Smooth muscle cell (in vitro differentiated cells): ENCODE measurements around the gene APCDD1. TPM values are rescaled to one million over a fixed set of nuclear protein-coding genes. Genes with fewer than 3 reads are reported as not detected.

ENCODE experiments used
- DNase-seq: peaks from one replicate; lab custom pipeline; 2025; ENCODE audit not compliant: unreplicated experiment; lab: John Stamatoyannopoulos, UW
- H2AFZ ChIP-seq: fragments of 200-600 bp; sonication (generic); 2 replicates; pipeline ENCODE4 v1.6.0; 2016; ENCODE audit warnings: antibody characterized with exemption, low read depth, mild to moderate bottlenecking
- H3F3A ChIP-seq: fragments of 200-600 bp; sonication (generic); 2 replicates; pipeline ENCODE4 v1.6.0; 2017; ENCODE audit warnings: antibody characterized with exemption, low read depth
- H3K27ac ChIP-seq: fragments of 200-600 bp; sonication (generic); 2 replicates; pipeline ENCODE4 v1.5.1; 2016; ENCODE audit warnings: low read depth, mild to moderate bottlenecking
- H3K27me3 ChIP-seq: fragments of 200-600 bp; sonication (generic); 2 replicates; pipeline ENCODE4 v1.6.1; 2016; ENCODE audit warnings: low read depth, mild to moderate bottlenecking
- H3K36me3 ChIP-seq: fragments of 200-600 bp; sonication (generic); 2 replicates; pipeline ENCODE4 v1.5.1; 2016; ENCODE audit warnings: low read depth
- H3K4me1 ChIP-seq: fragments of 200-600 bp; sonication (generic); 2 replicates; pipeline ENCODE4 v1.5.1; 2016; ENCODE audit warnings: low read depth
- H3K4me2 ChIP-seq: fragments of 200-600 bp; sonication (generic); 2 replicates; pipeline ENCODE4 v1.6.0; 2016; ENCODE audit warnings: mild to moderate bottlenecking
- H3K4me3 ChIP-seq: fragments of 200-600 bp; sonication (generic); 2 replicates; pipeline ENCODE4 v1.5.1; 2016; ENCODE audit warnings: mild to moderate bottlenecking
- H3K79me2 ChIP-seq: fragments of 200-600 bp; sonication (generic); 2 replicates; pipeline ENCODE4 v1.6.0; 2016; ENCODE audit warnings: low read depth, mild to moderate bottlenecking
- H3K9ac ChIP-seq: fragments of 200-600 bp; sonication (generic); 2 replicates; pipeline ENCODE4 v1.6.0; 2016; ENCODE audit warnings: low read depth
- H3K9me3 ChIP-seq: fragments of 200-600 bp; sonication (generic); replicated peaks from 2 replicates; pipeline ENCODE4 v1.5.1; 2016; ENCODE audit warnings: low read depth
- H4K20me1 ChIP-seq: fragments of 200-600 bp; sonication (generic); 2 replicates; pipeline ENCODE4 v1.6.0; 2016; ENCODE audit warnings: low read depth
- CTCF ChIP-seq: fragments of 200-600 bp; sonication (generic); IDR thresholded peaks from 2 replicates; pipeline ENCODE4 v1.5.1; 2017; ENCODE audit warnings: borderline replicate concordance, mild to moderate bottlenecking, antibody characterized with exemption; ENCODE audit not compliant: insufficient read depth, poor library complexity, severe bottlenecking
- WGBS: methylation state at CpG from one replicate; pipeline ENCODE4 v1.1.7; 2016; ENCODE audit warnings: low lambda C conversion rate; 5-methylcytosine and 5-hydroxymethylcytosine counted together
- polyA plus RNA-seq: library from polyadenylated mRNA; unstranded; fragments of >200 nt; fragmentation: Nextera tagmentation; extraction: Ambion mirVana; gene quantifications from 2 replicates; pipeline ENCODE4 v1.2.1, GENCODE V29; 2016
- total RNA-seq: library from RNA; depleted of rRNA; stranded (reverse); fragments of >200 nt; gene quantifications from 2 replicates; pipeline ENCODE4 v1.2.3, GENCODE V29; 2014

Gene APCDD1
- total and polyA plus RNA-seq, 2 experiments from 2014 or later = 17.3 to 23.1 TPM

GRCh38 chr18:10474309-10474708, 19.9 kb downstream of the APCDD1 start:
- Histone ChIP-seq H3K4me2 (no peak overlapping the region), H4K20me1 (no peaks in the 10 kb centered on the region), H3K27me3 (no peaks in the 10 kb centered on the region), H3K36me3 (no peaks in the 10 kb centered on the region), H3F3A (no peaks in the 10 kb centered on the region), H3K4me1 (no peaks in the 10 kb centered on the region), H3K27ac (no peak overlapping the region), H2AFZ (no peak overlapping the region), H3K9me3 (no peaks in the 10 kb centered on the region), H3K4me3 (no peak overlapping the region), H3K9ac (no peak overlapping the region), H3K79me2 (no peaks in the 10 kb centered on the region)
- WGBS = 97% methylated on average over 17 of the region's 17 CpGs
- no peak for TF ChIP-seq CTCF
- no peak for DNase-seq

GRCh38 chr18:10475276-10475653, 20.8 kb downstream of the APCDD1 start:
- Histone ChIP-seq H3K27me3 (no peaks in the 10 kb centered on the region), H3K4me2 (no peak overlapping the region), H4K20me1 (no peaks in the 10 kb centered on the region), H3K79me2 (no peaks in the 10 kb centered on the region), H3K36me3 (no peaks in the 10 kb centered on the region), H3K4me3 (no peak overlapping the region), H3K9me3 (no peaks in the 10 kb centered on the region), H3K4me1 (no peaks in the 10 kb centered on the region), H3K27ac (no peak overlapping the region), H2AFZ (no peak overlapping the region), H3K9ac (no peak overlapping the region), H3F3A (no peaks in the 10 kb centered on the region)
- TF ChIP-seq CTCF = no peak
- DNase-seq = no peak
- WGBS = 96% methylated on average over 3 of the region's 3 CpGs

- no peaks in the 10 kb centered on the region for H3K27me3 ChIP-seq
- H3K4me1 ChIP-seq = no peaks in the 10 kb centered on the region
- no peaks in the 10 kb centered on the region for H3K36me3 ChIP-seq
- H3F3A ChIP-seq = no peaks in the 10 kb centered on the region
- no peaks in the 10 kb centered on the region for H4K20me1 ChIP-seq
- H2AFZ ChIP-seq = no peak overlapping the region
- H3K4me2 ChIP-seq = no peak overlapping the region
- H3K9me3 ChIP-seq = no peaks in the 10 kb centered on the region
- no peak overlapping the region for H3K4me3 ChIP-seq
- DNase-seq = no peak
- WGBS = 89% methylated on average over 15 of the region's 15 CpGs
- no peak overlapping the region for H3K27ac ChIP-seq
- H3K79me2 ChIP-seq = no peaks in the 10 kb centered on the region
- H3K9ac ChIP-seq = no peak overlapping the region
- TF ChIP-seq CTCF = no peak
Measured at GRCh38 chr18:10475654-10476291, 21.3 kb downstream of the APCDD1 start.

- Histone ChIP-seq H3K4me1 (no peaks in the 10 kb centered on the region), H4K20me1 (no peaks in the 10 kb centered on the region), H3K27ac (no peak overlapping the region), H3F3A (no peaks in the 10 kb centered on the region), H3K79me2 (no peaks in the 10 kb centered on the region), H3K9ac (no peak overlapping the region), H3K27me3 (no peaks in the 10 kb centered on the region), H3K4me2 (peak overlapping the region; percentile 36), H3K9me3 (no peaks in the 10 kb centered on the region), H2AFZ (no peak overlapping the region), H3K4me3 (no peak overlapping the region), H3K36me3 (no peaks in the 10 kb centered on the region)
- DNase-seq = no peak
- 39% methylated on average over 9 of the region's 9 CpGs for WGBS
- no peak for TF ChIP-seq CTCF
Measured at GRCh38 chr18:10476338-10476791, 21.9 kb downstream of the APCDD1 start.
